CD1c-positive myeloid dendritic cell (primary cell): ENCODE data around the gene HLF.

Experiments used
- DNase-seq: peaks from one replicate; pipeline ENCODE4 v3.0.0-alpha.2; 2016; ENCODE audit errors: extremely low spot score

HLF gene

GRCh38 chr17:55254375-55254774 is 10.4 kb upstream of the HLF start:
- DNase-seq: no peak

GRCh38 chr17:55258578-55259135 is 6.1 kb upstream of the HLF start:
- no peak for DNase-seq

GRCh38 chr17:55259684-55260111 is 5.1 kb upstream of the HLF start:
- no peak for DNase-seq

- no peak for DNase-seq
These were observed 3.4 kb upstream of the HLF start for GRCh38 chr17:55261311-55261710.

GRCh38 chr17:55263569-55264277 is 1.0 kb upstream of the HLF start:
- peak; percentile 26 for DNase-seq

- no peak for DNase-seq
These were observed 499 bp upstream of the HLF start for GRCh38 chr17:55264278-55264644.

GRCh38 chr17:55265311-55266021 is 706 bp downstream of the HLF start:
- DNase-seq: peak; percentile 2

- no peak for DNase-seq
These were observed 1.5 kb downstream of the HLF start for GRCh38 chr17:55266051-55266957.

- no peak for DNase-seq
These were observed 2.4 kb downstream of the HLF start for GRCh38 chr17:55266958-55267688.

GRCh38 chr17:55267777-55268648 is 3.3 kb downstream of the HLF start:
- no peak for DNase-seq

GRCh38 chr17:55268649-55269480 is 4.1 kb downstream of the HLF start:
- no peak for DNase-seq

- DNase-seq: no peak
These were observed 5.1 kb downstream of the HLF start for GRCh38 chr17:55269894-55270293.

GRCh38 chr17:55271223-55271571 is 6.4 kb downstream of the HLF start:
- DNase-seq: no peak

- no peak for DNase-seq
These were observed 7.4 kb downstream of the HLF start for GRCh38 chr17:55271958-55272710.

- DNase-seq: no peak
These were observed 8.2 kb downstream of the HLF start for GRCh38 chr17:55272711-55273578.

GRCh38 chr17:55273579-55274354 is 9.0 kb downstream of the HLF start:
- DNase-seq: no peak
